ENCODE measurements around the gene ADPRM.

- TF ChIP-seq POLR2A (IDR thresholded peaks at IDR 0.05) (no peak), POLR2AphosphoS5 (IDR thresholded peaks at IDR 0.05) (no peak), CTCF (IDR thresholded peaks at IDR 0.05) (no peak)
Measured at GRCh38 chr17:10739386-10739785, 42.0 kb downstream of the ADPRM start.

Data from transverse colon (tissue), 4 donors.